ENCODE results near the gene GAS5.

GAS5 gene

GRCh38 chr1:173824315-173825081 is 43.3 kb downstream of the GAS5 start, which contains the start of the genes CENPL and DARS2:
TSS of gene CENPL (minus strand) at chr1:173824883. CDS start at chr1:173811299, 13,584 bp downstream.
TSS of gene DARS2 (plus strand) at chr1:173824673. CDS start at chr1:173825230, 557 bp downstream.
- DNase-seq (ENCODE audit: low read depth), result peak; percentile 74

GRCh38 chr1:173823781-173824314 is 43.9 kb downstream of the GAS5 start:
- no peak for DNase-seq (ENCODE audit: low read depth)

- no peak for DNase-seq (ENCODE audit: low read depth)
These were observed 46.1 kb downstream of the GAS5 start for GRCh38 chr1:173821680-173822079.

GRCh38 chr1:173818459-173818858 is 49.3 kb downstream of the GAS5 start:
- DNase-seq (ENCODE audit: low read depth), result no peak

Measured in stimulated activated CD8-positive, alpha-beta memory T cell treated with anti-CD3 and anti-CD28 coated beads, Interleukin-7, amount 100 ng/mL, for 24 hours (primary cell).